ENCODE results near the gene LCT.
A peak's percentile ranks its signal among the peaks of the same experiment; 100 is the strongest.
"Not testable (repeated sequence)": the region's sequence is repeated elsewhere in the genome, so short reads cannot be mapped to it uniquely, and the experiment has no call there.

Gene LCT

GRCh38 chr2:135831180-135831812 lies 5.7 kb downstream of the LCT start:
- DNase-seq: no peak

- no peak for DNase-seq
These were observed 7.4 kb downstream of the LCT start for GRCh38 chr2:135829378-135830135.

- no peak for DNase-seq
These were observed 10.4 kb downstream of the LCT start for GRCh38 chr2:135826544-135826943.

GRCh38 chr2:135825550-135826176 lies 11.3 kb downstream of the LCT start:
- DNase-seq: no peak

GRCh38 chr2:135825131-135825530 lies 11.9 kb downstream of the LCT start:
- no peak for DNase-seq

- no peak for DNase-seq
These were observed 14.1 kb downstream of the LCT start for GRCh38 chr2:135822855-135823254.

GRCh38 chr2:135821190-135821589 lies 15.8 kb downstream of the LCT start:
- no peak for DNase-seq

- DNase-seq: peak; percentile 19 to 52 (median 32)
These were observed 16.9 kb downstream of the LCT start for GRCh38 chr2:135820003-135820618.

GRCh38 chr2:135818937-135819610 lies 17.9 kb downstream of the LCT start:
- DNase-seq: peak in 1 of 4 experiments; percentile 2

- DNase-seq: no peak
These were observed 19.0 kb downstream of the LCT start for GRCh38 chr2:135817951-135818350.

- no peak for DNase-seq
These were observed 19.5 kb downstream of the LCT start for GRCh38 chr2:135817466-135817865.

GRCh38 chr2:135815269-135815668 lies 21.7 kb downstream of the LCT start:
- DNase-seq: no peak

GRCh38 chr2:135812907-135813511 lies 24.0 kb downstream of the LCT start:
- no peak for DNase-seq

- not testable (repeated sequence) for DNase-seq
These were observed 29.1 kb downstream of the LCT start for GRCh38 chr2:135807874-135808273.

GRCh38 chr2:135803278-135803677 lies 33.7 kb downstream of the LCT start:
- DNase-seq: no peak

GRCh38 chr2:135802350-135802749 lies 34.6 kb downstream of the LCT start:
- no peak for DNase-seq

- DNase-seq: no peak
These were observed 36.2 kb downstream of the LCT start for GRCh38 chr2:135800513-135801460.

GRCh38 chr2:135799738-135800137 lies 37.2 kb downstream of the LCT start:
- no peak for DNase-seq

GRCh38 chr2:135798762-135799161 lies 38.2 kb downstream of the LCT start:
- no peak for DNase-seq

- no peak for DNase-seq
These were observed 38.7 kb downstream of the LCT start for GRCh38 chr2:135798275-135798705.

Data from activated naive CD4-positive, alpha-beta T cell (primary cell).